ENCODE data around the gene IL4I1. TPM values are rescaled to one million over a fixed set of nuclear protein-coding genes. Genes with fewer than 3 reads are reported as not detected.
"Not testable (repeated sequence)": the region's sequence is repeated elsewhere in the genome, so short reads cannot be mapped to it uniquely, and the experiment has no call there.

The IL4I1 gene
- total RNA-seq, 1 experiment from 2014 or later: not detected

DNA sequence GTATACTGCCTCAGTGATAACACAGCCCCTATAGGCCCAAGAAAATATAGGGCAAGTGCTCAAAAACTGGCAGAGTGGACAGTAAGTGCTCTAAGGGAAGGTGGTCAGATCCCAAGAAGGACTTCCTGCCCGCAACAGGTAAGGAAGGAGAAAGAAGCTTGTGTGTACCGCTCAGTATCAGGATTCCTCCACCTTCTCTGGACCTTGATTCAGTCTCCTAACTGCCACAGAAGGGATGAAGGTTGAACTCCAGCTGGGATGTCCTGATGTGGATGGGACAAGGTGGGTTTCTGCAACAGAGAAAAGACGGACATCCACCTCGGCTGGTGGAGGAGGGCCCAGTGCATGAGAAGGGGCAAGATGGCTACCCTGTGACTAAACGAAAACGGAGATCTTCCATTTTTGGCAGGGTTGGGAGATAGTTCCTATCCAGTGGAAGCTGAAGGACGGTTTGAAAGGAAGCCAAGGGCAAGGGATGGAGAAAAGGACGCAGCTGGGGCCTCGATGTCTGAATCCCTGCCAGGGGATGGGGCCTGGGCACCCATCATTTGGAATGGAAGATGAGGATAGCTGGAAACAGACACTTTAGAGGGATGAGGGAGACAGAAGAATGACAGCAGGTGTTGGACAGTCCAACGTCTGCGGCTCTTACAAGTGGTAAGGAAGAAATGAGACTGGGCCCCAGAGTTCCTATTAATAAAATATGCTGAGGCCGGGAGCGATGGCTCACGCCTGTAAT is 31.0 kb upstream of the IL4I1 start:
- Histone ChIP-seq H3K9ac (ENCODE audit: low read length) (peak overlapping the region; percentile 99), H4K20me1 (ENCODE audit: insufficient read depth, low read depth, low read length) (peaks cover 24% of the 10 kb centered on the region), H3K9me3 (ENCODE audit: low read length) (no peaks in the 10 kb centered on the region), H3K4me3 (ENCODE audit: low read length) (peak overlapping the region; percentile 75), H3K27me3 (ENCODE audit: low read length) (no peaks in the 10 kb centered on the region), H3K4me1 (ENCODE audit: low read length) (peaks cover 71% of the 10 kb centered on the region), H3K36me3 (ENCODE audit: insufficient read depth, low read length) (peaks cover 52% of the 10 kb centered on the region), H3K9me2 (replicated peaks; ENCODE audit: insufficient read depth, low read length) (no peaks in the 10 kb centered on the region), H3K27ac (ENCODE audit: low read length) (peak overlapping the region; percentile 94; the same call in 1 of the 2 replicates), H3K79me2 (ENCODE audit: low read length) (peaks cover 82% of the 10 kb centered on the region), H2AFZ (ENCODE audit: low read length) (no peak overlapping the region), H3K4me2 (ENCODE audit: low read depth, low read length, poor library complexity, severe bottlenecking) (peak overlapping the region; percentile 80)
- no peak for DNase-seq

DNA sequence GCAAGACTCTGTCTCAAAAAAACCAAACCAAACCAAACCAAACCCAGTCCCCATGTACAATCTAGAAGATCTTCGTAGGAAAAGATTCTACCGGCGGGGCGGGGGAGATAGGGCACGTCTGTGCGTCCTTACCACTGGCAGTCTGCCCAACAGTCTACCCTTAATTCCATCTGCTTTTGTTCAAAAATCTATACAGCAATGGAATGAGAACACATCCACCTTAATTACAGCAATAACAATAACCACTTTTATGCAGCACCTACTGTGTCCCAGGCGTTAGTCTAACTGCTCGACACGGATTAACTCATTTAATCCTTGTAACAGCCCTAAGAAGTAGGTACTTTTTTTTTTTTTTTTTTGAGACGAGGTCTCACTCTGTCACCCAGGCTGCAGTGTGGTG is 29.8 kb upstream of the IL4I1 start:
- H3K27me3 ChIP-seq (ENCODE audit: low read length): no peaks in the 10 kb centered on the region
- peaks cover 44% of the 10 kb centered on the region for H3K36me3 ChIP-seq (ENCODE audit: insufficient read depth, low read length)
- H2AFZ ChIP-seq (ENCODE audit: low read length): no peak overlapping the region
- H3K4me3 ChIP-seq (ENCODE audit: low read length): no peak overlapping the region
- H3K4me2 ChIP-seq (ENCODE audit: low read depth, low read length, poor library complexity, severe bottlenecking): no peak overlapping the region
- peaks cover 74% of the 10 kb centered on the region for H3K4me1 ChIP-seq (ENCODE audit: low read length)
- peaks cover 15% of the 10 kb centered on the region for H4K20me1 ChIP-seq (ENCODE audit: insufficient read depth, low read depth, low read length)
- H3K27ac ChIP-seq (ENCODE audit: low read length): no peak overlapping the region
- peaks cover 94% of the 10 kb centered on the region for H3K79me2 ChIP-seq (ENCODE audit: low read length)
- H3K9ac ChIP-seq (ENCODE audit: low read length): no peak overlapping the region
- no peaks in the 10 kb centered on the region for H3K9me2 ChIP-seq (replicated peaks; ENCODE audit: insufficient read depth, low read length)
- H3K9me3 ChIP-seq (ENCODE audit: low read length): no peaks in the 10 kb centered on the region
- no peak for DNase-seq

DNA sequence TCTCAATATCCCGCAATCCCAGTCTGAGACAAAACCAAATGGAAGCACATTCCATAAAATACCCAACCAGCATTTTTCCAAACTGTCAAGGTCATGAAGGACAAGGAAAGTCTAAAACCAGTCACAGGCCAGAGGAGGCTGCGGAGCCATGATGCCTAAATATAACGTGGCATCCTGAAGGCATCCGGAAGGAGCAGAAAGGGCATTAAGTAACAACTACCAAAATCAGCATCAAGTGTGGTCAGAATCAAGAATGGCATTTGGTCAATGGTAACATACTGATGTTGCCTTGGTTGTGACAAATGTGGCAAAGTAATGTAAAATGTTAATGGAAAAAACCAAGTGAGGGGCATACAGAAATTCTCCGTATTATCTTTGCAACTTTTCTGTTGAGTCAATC is 28.8 kb upstream of the IL4I1 start:
- Histone ChIP-seq H3K27ac (ENCODE audit: low read length) (peak overlapping the region; percentile 91; the same call in 1 of the 2 replicates), H3K27me3 (ENCODE audit: low read length) (no peaks in the 10 kb centered on the region), H3K9ac (ENCODE audit: low read length) (peak overlapping the region; percentile 68; the same call in 1 of the 2 replicates), H3K4me1 (ENCODE audit: low read length) (peaks cover 66% of the 10 kb centered on the region), H3K4me3 (ENCODE audit: low read length) (0 out of 2 replicates have a peak overlapping the region, but pooled peaks have one; percentile 7), H3K4me2 (ENCODE audit: low read depth, low read length, poor library complexity, severe bottlenecking) (peak overlapping the region; percentile 66), H3K36me3 (ENCODE audit: insufficient read depth, low read length) (peaks cover 35% of the 10 kb centered on the region), H3K9me3 (ENCODE audit: low read length) (no peaks in the 10 kb centered on the region), H3K79me2 (ENCODE audit: low read length) (peaks cover 94% of the 10 kb centered on the region), H4K20me1 (ENCODE audit: insufficient read depth, low read depth, low read length) (peaks cover 8% of the 10 kb centered on the region), H2AFZ (ENCODE audit: low read length) (no peak overlapping the region), H3K9me2 (replicated peaks; ENCODE audit: insufficient read depth, low read length) (no peaks in the 10 kb centered on the region)
- DNase-seq: no peak

DNA sequence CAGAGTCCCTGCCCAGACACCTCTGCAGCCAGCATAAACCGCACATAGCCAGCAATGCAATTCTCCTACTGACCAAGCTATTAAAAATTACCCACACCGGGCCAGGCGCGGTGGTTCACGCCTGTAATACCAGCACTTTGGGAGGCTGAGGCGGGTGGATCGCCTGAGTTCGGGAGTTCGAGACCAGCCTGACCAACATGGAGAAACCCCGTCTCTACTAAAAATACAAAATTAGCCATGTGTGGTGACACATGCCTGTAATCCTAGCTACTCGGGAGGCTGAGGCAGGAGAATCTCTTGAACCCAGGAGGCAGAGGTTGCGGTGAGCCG is 28.2 kb upstream of the IL4I1 start:
- not testable (repeated sequence) for H3K27me3 ChIP-seq (ENCODE audit: low read length); H2AFZ ChIP-seq (ENCODE audit: low read length); DNase-seq; H3K9me3 ChIP-seq (ENCODE audit: low read length); H4K20me1 ChIP-seq (ENCODE audit: insufficient read depth, low read depth, low read length); H3K9me2 ChIP-seq (replicated peaks; ENCODE audit: insufficient read depth, low read length)
- peak overlapping the region; percentile 66 for H3K4me2 ChIP-seq (ENCODE audit: low read depth, low read length, poor library complexity, severe bottlenecking)
- peaks cover 93% of the 10 kb centered on the region for H3K79me2 ChIP-seq (ENCODE audit: low read length)
- H3K36me3 ChIP-seq (ENCODE audit: insufficient read depth, low read length): peaks cover 32% of the 10 kb centered on the region
- peak overlapping the region; percentile 91 for H3K27ac ChIP-seq (ENCODE audit: low read length)
- H3K9ac ChIP-seq (ENCODE audit: low read length): peak overlapping the region; percentile 68
- H3K4me3 ChIP-seq (ENCODE audit: low read length): peak overlapping the region; percentile 52; the same call in 1 of the 2 replicates
- H3K4me1 ChIP-seq (ENCODE audit: low read length): peaks cover 60% of the 10 kb centered on the region

DNA sequence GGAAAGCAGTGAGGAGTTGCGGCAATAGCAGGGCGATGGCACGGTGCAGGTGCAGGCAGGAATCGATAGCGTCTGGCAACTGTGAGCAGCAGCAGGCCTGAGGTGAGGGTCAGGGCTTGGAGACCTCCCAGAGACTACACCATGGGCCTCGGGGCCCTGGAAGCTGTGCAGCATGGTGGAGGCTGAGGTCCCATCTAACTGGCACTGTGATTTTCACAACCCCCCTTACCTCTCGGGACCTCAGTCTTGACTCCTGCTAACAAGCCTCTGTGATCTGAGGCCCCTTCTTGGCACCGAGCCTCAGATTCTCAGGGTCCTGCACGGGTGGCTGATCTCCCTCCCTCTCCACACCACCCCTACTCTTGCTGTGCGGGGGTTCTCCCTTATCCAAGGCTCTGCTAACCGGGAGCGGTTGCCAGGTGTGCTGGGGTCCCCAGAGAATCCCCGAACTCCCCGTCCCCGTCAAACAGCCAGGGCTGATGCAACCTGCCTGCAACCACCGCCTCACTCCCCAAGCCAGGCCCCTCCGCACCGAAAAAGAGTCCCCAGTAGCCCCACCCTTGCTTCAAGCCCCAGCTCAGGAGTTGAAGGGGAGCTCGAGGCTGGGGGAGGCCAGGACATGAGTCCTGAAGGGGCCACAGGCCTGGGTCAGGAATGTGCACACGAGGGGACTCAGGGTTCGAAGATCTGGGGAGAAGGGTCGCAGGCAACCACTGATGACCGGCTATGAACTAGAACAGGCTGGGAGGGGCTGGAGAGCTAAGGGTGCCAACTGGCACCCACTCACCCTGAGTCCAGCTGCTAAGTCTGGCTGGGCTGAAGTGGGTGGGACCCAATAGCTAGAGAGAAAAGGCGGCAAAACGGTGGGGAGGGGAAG is 27.6 kb upstream of the IL4I1 start:
- H2AFZ ChIP-seq (ENCODE audit: low read length): no peak overlapping the region
- H3K9ac ChIP-seq (ENCODE audit: low read length): peak overlapping the region; percentile 68
- peak overlapping the region; percentile 66 for H3K4me2 ChIP-seq (ENCODE audit: low read depth, low read length, poor library complexity, severe bottlenecking)
- H3K4me3 ChIP-seq (ENCODE audit: low read length): peak overlapping the region; percentile 52
- peaks cover 30% of the 10 kb centered on the region for H3K36me3 ChIP-seq (ENCODE audit: insufficient read depth, low read length)
- H3K79me2 ChIP-seq (ENCODE audit: low read length): peaks cover 92% of the 10 kb centered on the region
- no peaks in the 10 kb centered on the region for H3K9me2 ChIP-seq (replicated peaks; ENCODE audit: insufficient read depth, low read length)
- H3K4me1 ChIP-seq (ENCODE audit: low read length): peaks cover 56% of the 10 kb centered on the region
- H3K9me3 ChIP-seq (ENCODE audit: low read length): no peaks in the 10 kb centered on the region
- no peaks in the 10 kb centered on the region for H3K27me3 ChIP-seq (ENCODE audit: low read length)
- peak overlapping the region; percentile 91 for H3K27ac ChIP-seq (ENCODE audit: low read length)
- 0 out of 2 replicates have a peak, but pooled peaks cover 7% of the 10 kb centered on the region for H4K20me1 ChIP-seq (ENCODE audit: insufficient read depth, low read depth, low read length)
- DNase-seq: peak; percentile 88

DNA sequence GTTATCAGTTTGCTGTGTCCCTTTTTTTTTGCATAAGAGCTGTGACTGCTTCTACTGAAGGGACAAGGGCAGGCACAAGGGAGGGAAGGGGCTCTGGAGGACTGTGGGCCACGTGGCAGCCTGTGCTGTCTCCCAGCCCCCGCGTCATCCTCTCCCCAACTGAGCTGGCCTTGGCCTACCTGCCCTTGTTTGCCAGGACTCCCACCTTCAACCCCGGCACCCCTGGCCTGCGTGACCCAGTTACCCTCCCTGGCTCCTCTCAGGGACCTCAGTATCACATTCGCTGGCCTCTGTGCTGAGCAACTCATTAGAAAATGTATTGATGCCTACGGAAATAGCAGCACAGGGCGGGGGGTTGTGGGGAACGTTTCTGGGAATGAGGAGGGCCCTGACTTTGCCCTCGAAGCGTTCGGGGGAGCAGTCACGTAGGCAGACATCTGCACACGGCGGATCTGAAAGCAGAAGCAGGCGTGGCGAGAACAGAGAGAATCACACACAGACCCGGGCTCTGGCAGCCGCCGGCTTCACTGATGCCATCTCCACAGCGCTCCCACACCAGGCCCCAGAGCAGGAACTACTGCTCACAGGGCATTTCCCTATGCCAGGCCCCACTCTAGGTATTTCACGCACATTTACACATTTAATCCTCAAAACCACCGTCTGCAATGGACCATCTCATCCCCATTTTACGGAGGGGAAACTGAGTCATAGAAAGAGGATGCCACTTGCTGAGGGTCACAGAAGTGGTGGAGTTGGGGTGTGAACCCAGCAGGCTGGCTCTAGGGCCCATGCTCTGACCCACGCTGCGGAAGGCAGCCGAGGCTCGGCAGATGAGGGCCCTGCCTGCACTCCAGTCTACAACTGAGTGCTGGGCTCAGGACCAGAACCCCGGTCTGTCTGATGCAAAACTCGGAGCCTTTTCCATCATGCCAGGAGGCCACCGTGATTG is 26.6 kb upstream of the IL4I1 start:
- no peaks in the 10 kb centered on the region for H3K9me3 ChIP-seq (ENCODE audit: low read length)
- peaks cover 33% of the 10 kb centered on the region for H3K36me3 ChIP-seq (ENCODE audit: insufficient read depth, low read length)
- 0 out of 2 replicates have a peak, but pooled peaks cover 11% of the 10 kb centered on the region for H4K20me1 ChIP-seq (ENCODE audit: insufficient read depth, low read depth, low read length)
- H3K4me2 ChIP-seq (ENCODE audit: low read depth, low read length, poor library complexity, severe bottlenecking): peak overlapping the region; percentile 66
- H3K4me1 ChIP-seq (ENCODE audit: low read length): peaks cover 53% of the 10 kb centered on the region
- peak overlapping the region; percentile 68 for H3K9ac ChIP-seq (ENCODE audit: low read length)
- DNase-seq: no peak
- no peak overlapping the region for H2AFZ ChIP-seq (ENCODE audit: low read length)
- peak overlapping the region; percentile 91 for H3K27ac ChIP-seq (ENCODE audit: low read length)
- peaks cover 88% of the 10 kb centered on the region for H3K79me2 ChIP-seq (ENCODE audit: low read length)
- no peaks in the 10 kb centered on the region for H3K9me2 ChIP-seq (replicated peaks; ENCODE audit: insufficient read depth, low read length)
- no peaks in the 10 kb centered on the region for H3K27me3 ChIP-seq (ENCODE audit: low read length)
- H3K4me3 ChIP-seq (ENCODE audit: low read length): peak overlapping the region; percentile 52

DNA sequence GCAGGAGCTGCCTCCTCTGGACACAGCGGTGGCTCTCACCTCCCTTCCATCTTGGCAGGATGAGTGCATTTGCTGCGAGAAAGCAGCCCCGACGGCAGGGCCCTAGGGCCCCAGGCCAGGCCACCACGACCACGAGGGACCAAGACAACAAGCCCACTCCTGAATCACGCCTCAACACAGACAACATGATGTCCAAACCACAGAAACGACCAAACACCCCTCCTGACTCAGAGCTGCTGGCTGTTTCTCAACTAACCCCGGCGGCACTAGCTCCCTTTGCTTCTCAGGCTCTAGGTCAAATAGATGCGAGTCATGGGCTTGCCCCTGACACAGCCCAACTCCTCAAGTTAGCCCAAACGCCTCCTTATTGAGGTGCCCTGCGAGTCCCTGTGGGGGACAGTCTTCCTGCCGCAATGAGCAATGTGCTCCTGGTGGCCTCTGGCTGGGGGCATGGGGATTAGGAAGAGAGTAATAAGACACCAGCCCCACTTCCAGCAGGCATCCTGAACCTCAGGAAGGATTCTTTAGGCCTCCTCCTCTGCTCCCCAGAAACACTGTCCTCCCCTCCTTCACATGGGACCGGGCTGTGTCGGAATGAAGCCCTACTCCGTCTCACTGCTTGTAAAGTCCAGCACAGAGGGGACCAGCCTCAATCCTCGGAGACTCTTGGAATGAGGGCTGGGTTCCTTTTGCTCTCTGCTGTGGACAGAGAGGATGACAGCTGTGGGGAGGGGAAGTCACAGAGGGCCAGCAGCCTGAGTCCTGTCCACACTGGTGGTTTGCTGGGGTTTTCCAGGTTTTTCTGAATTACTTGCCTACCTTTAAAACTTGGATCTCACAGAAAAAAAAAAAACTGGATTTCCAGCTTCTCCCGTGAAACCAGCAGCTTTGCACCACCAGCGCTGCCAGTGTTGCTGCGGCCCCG is 25.4 kb upstream of the IL4I1 start:
- H3K4me1 ChIP-seq (ENCODE audit: low read length): peaks cover 41% of the 10 kb centered on the region
- H3K4me3 ChIP-seq (ENCODE audit: low read length): no peak overlapping the region
- no peak overlapping the region for H2AFZ ChIP-seq (ENCODE audit: low read length)
- no peaks in the 10 kb centered on the region for H3K9me3 ChIP-seq (ENCODE audit: low read length)
- peak overlapping the region; percentile 91 for H3K27ac ChIP-seq (ENCODE audit: low read length)
- H3K9me2 ChIP-seq (replicated peaks; ENCODE audit: insufficient read depth, low read length): no peaks in the 10 kb centered on the region
- peaks cover 18% of the 10 kb centered on the region; the same call in 1 of the 2 replicates for H4K20me1 ChIP-seq (ENCODE audit: insufficient read depth, low read depth, low read length)
- no peak overlapping the region for H3K4me2 ChIP-seq (ENCODE audit: low read depth, low read length, poor library complexity, severe bottlenecking)
- no peaks in the 10 kb centered on the region for H3K27me3 ChIP-seq (ENCODE audit: low read length)
- H3K79me2 ChIP-seq (ENCODE audit: low read length): peaks cover 83% of the 10 kb centered on the region
- no peak for DNase-seq
- peak overlapping the region; percentile 68; the same call in 1 of the 2 replicates for H3K9ac ChIP-seq (ENCODE audit: low read length)
- H3K36me3 ChIP-seq (ENCODE audit: insufficient read depth, low read length): peaks cover 30% of the 10 kb centered on the region

Measured in Karpas-422 (cell line).